ENCODE measurements around the gene NCOA5. TPM values are rescaled to one million over a fixed set of nuclear protein-coding genes. Genes with fewer than 3 reads are reported as not detected.

Gene NCOA5
- total RNA-seq, 1 donor from 2014 or later: 7.9 TPM

DNA sequence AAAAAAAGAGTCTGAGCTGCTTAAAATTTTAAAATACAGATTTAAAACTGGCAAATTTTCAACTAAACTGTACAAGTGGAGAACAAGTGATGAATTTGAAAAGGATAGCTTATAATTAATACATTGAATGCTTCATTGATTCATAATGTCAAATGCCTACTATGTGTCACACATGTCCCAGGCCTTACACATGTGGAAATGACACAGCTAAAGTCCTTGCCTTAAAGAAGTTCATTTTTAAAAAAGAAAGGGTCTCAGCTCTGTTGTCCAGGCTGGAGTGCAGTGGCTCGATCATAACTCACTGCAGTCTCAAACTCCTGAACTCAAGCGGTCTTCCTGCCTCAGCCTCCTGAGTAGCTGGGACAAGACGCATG, 5.0 kb downstream of the NCOA5 start:
- TF ChIP-seq, protein P1, sequence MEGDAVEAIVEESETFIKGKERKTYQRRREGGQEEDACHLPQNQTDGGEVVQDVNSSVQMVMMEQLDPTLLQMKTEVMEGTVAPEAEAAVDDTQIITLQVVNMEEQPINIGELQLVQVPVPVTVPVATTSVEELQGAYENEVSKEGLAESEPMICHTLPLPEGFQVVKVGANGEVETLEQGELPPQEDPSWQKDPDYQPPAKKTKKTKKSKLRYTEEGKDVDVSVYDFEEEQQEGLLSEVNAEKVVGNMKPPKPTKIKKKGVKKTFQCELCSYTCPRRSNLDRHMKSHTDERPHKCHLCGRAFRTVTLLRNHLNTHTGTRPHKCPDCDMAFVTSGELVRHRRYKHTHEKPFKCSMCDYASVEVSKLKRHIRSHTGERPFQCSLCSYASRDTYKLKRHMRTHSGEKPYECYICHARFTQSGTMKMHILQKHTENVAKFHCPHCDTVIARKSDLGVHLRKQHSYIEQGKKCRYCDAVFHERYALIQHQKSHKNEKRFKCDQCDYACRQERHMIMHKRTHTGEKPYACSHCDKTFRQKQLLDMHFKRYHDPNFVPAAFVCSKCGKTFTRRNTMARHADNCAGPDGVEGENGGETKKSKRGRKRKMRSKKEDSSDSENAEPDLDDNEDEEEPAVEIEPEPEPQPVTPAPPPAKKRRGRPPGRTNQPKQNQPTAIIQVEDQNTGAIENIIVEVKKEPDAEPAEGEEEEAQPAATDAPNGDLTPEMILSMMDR (IDR thresholded peaks at IDR 0.05; ENCODE audit: insufficient read depth, low read length, severe bottlenecking): no peak
- Histone ChIP-seq H3K4me3 (ENCODE audit: low read depth, low read length) (no peak overlapping the region), H3K36me3 (ENCODE audit: control insufficient read depth, insufficient read depth, low read length) (no peaks in the 10 kb centered on the region), H3K27me3 (ENCODE audit: control insufficient read depth, insufficient read depth, low read length) (no peaks in the 10 kb centered on the region)
- no peak for FAIRE-seq
- no peak for DNase-seq (ENCODE audit: low read depth)

DNA sequence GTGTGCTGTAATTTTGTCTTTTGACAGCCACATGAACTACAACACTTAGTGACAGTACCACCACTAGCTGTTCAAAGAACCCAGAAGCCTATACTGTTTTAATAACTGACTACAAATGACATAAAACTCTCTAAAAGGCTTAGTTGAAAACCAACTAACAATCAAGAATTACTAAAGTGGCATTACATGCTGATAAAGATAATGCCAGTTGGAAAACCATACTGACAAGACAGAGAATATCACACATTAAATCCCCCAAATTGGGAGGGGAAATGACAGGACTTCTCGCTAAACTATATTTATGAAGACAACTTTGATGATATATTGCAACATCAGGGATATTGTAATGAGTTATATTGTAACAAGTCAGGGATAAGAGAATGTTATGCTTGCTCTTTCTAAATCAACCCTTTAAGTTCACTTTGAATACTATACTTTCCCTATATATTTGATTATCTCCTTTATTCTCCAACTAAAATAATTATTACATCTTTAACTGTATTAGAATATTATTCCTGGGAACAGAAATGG, 6.2 kb downstream of the NCOA5 start:
- no peak for FAIRE-seq
- no peak for DNase-seq (ENCODE audit: low read depth)
- H3K4me3 ChIP-seq (ENCODE audit: low read depth, low read length): no peak overlapping the region
- peaks cover 6% of the 10 kb centered on the region for H3K36me3 ChIP-seq (ENCODE audit: control insufficient read depth, insufficient read depth, low read length)
- TF ChIP-seq, protein P1 (IDR thresholded peaks at IDR 0.05; ENCODE audit: insufficient read depth, low read length, severe bottlenecking): no peak
- H3K27me3 ChIP-seq (ENCODE audit: control insufficient read depth, insufficient read depth, low read length): no peaks in the 10 kb centered on the region

DNA sequence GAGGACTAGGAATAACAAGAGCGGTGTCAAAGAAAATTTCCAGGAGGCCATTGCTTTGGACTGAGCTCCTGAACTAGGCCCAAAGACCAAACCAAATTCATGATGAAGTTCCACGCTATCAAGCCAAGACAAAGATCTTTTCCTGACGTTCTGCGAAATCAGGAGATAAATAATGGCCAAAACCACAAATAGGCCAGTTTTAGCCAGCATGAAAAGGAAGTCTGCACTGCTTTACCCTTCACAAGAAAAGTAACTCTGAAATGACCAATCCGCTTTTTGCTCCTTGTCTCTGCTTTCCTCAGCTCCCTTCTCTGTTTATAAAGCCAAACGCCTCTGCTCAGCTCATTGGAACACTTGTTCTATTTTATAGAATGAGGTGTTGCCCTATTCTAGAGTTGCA, 6.7 kb downstream of the NCOA5 start:
- H3K27me3 ChIP-seq (ENCODE audit: control insufficient read depth, insufficient read depth, low read length): no peaks in the 10 kb centered on the region
- FAIRE-seq: no peak
- H3K36me3 ChIP-seq (ENCODE audit: control insufficient read depth, insufficient read depth, low read length): peaks cover 6% of the 10 kb centered on the region
- TF ChIP-seq, protein P1 (IDR thresholded peaks at IDR 0.05; ENCODE audit: insufficient read depth, low read length, severe bottlenecking): no peak
- H3K4me3 ChIP-seq (ENCODE audit: low read depth, low read length): no peak overlapping the region
- DNase-seq (ENCODE audit: low read depth): no peak

DNA sequence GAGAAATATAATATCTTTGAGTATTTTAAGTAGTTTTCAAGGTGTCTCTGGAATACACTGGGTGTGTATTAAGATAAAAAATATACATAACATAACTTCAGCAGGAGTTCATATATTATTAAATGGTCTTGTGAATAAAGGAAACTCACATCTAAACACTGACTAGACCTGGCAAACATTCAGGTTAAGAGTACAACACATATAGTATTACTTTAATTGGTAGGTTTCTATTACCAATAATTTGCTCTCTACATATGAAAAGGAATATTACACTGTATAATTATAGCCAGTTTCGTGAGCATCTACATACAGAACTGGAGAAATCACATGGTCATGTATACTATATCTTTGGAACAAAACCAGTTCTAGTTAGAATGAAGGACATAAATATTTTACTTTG, 8.7 kb downstream of the NCOA5 start:
- Histone ChIP-seq H3K27me3 (ENCODE audit: control insufficient read depth, insufficient read depth, low read length) (no peaks in the 10 kb centered on the region), H3K4me3 (ENCODE audit: low read depth, low read length) (no peak overlapping the region), H3K36me3 (ENCODE audit: control insufficient read depth, insufficient read depth, low read length) (peaks cover 6% of the 10 kb centered on the region)
- no peak for DNase-seq (ENCODE audit: low read depth)
- FAIRE-seq: no peak
- TF ChIP-seq, protein P1 (IDR thresholded peaks at IDR 0.05; ENCODE audit: insufficient read depth, low read length, severe bottlenecking): no peak

DNA sequence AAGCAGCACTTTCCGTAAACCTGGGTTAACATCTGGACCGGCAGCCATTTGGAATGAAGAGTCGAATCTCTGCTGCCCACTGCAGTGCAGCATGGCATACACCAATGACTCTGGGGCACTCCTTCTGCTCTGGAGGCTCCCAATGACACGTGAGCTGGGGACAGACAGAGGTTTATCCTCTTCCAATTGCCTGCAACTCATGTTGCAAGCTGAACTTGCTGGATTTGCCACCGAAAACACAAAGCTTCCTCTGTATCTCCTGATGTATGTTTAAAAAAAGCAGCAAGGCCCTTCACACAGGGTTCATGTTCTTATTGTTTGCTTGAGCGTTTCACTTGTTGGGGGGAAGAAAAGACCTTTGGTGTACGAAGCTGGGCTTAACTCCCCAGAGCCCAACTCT, 10.8 kb downstream of the NCOA5 start:
- H3K4me3 ChIP-seq (ENCODE audit: low read depth, low read length): no peak overlapping the region
- TF ChIP-seq, protein P1 (IDR thresholded peaks at IDR 0.05; ENCODE audit: insufficient read depth, low read length, severe bottlenecking): no peak
- DNase-seq (ENCODE audit: low read depth): no peak
- H3K27me3 ChIP-seq (ENCODE audit: control insufficient read depth, insufficient read depth, low read length): no peaks in the 10 kb centered on the region
- H3K36me3 ChIP-seq (ENCODE audit: control insufficient read depth, insufficient read depth, low read length): peaks cover 6% of the 10 kb centered on the region
- FAIRE-seq: no peak

DNA sequence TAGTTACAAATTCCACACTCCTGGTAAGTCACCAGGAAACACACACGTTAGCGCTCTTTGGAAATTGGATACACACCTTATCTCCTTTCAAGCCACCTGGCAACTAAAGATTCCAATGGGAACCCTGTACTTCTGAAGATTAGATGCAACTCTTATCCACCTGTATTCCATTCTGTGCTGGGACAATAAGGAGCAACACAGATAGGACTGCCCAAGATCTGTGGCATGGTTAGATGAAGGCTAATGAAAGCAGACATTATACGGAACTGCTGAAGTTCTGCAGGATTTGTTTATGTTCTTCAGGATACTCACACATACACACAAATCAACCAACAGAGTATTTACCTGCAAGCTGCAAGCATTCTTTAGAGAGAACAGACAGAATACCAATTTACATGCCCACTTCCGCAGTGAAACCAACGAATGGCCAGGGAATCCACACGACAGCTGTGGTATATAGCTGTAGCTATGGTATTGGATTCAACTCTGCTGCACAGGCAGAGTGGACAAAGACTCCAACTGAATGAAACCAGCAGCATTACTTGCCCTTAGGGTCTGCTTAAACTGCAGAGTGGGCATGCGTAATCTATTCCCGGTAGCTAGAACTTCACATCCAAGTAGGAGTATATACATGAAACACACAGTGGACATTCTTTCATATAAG, 12.0 kb downstream of the NCOA5 start:
- TF ChIP-seq, protein P1 (IDR thresholded peaks at IDR 0.05; ENCODE audit: insufficient read depth, low read length, severe bottlenecking): no peak
- Histone ChIP-seq H3K4me3 (ENCODE audit: low read depth, low read length) (no peak overlapping the region), H3K36me3 (ENCODE audit: control insufficient read depth, insufficient read depth, low read length) (peaks cover 6% of the 10 kb centered on the region), H3K27me3 (ENCODE audit: control insufficient read depth, insufficient read depth, low read length) (no peaks in the 10 kb centered on the region)
- DNase-seq (ENCODE audit: low read depth) (no peak), FAIRE-seq (no peak)

Measured in bronchial epithelial cell (primary cell).